ENCODE results near the gene OSBPL10. TPM values are rescaled to one million over a fixed set of nuclear protein-coding genes. Genes with fewer than 3 reads are reported as not detected.

Gene OSBPL10
- total and polyA plus RNA-seq, 2 of the 8 experiments (the other 6 are each of a cell fraction or from before 2014, with no cell fraction given) = 26.2 to 86.7 TPM

GRCh38 chr3:31748933-31749295, 232.1 kb downstream of the OSBPL10 start (continued):
- TF ChIP-seq CTBP2 (IDR thresholded peaks at IDR 0.05; ENCODE audit: borderline replicate concordance, insufficient read depth, insufficient read length, low read length) = no peak
- no peak for TF ChIP-seq BRCA1 (IDR thresholded peaks at IDR 0.05; ENCODE audit: low read depth, low read length)
- no peak for TF ChIP-seq SIRT6 (IDR thresholded peaks at IDR 0.05; ENCODE audit: low read length)
- TF ChIP-seq KDM4A (IDR thresholded peaks at IDR 0.05; ENCODE audit: low read depth, low read length, severe bottlenecking) = no peak
